Measurements from ENCODE around the gene NKD1.

Gene NKD1

GRCh38 chr16:50609471-50609870, 61.3 kb downstream of the NKD1 start:
- TF ChIP-seq, protein P1, sequence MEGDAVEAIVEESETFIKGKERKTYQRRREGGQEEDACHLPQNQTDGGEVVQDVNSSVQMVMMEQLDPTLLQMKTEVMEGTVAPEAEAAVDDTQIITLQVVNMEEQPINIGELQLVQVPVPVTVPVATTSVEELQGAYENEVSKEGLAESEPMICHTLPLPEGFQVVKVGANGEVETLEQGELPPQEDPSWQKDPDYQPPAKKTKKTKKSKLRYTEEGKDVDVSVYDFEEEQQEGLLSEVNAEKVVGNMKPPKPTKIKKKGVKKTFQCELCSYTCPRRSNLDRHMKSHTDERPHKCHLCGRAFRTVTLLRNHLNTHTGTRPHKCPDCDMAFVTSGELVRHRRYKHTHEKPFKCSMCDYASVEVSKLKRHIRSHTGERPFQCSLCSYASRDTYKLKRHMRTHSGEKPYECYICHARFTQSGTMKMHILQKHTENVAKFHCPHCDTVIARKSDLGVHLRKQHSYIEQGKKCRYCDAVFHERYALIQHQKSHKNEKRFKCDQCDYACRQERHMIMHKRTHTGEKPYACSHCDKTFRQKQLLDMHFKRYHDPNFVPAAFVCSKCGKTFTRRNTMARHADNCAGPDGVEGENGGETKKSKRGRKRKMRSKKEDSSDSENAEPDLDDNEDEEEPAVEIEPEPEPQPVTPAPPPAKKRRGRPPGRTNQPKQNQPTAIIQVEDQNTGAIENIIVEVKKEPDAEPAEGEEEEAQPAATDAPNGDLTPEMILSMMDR (IDR thresholded peaks at IDR 0.05; ENCODE audit: low read depth, low read length, missing control alignments), result no peak
- no peak for DNase-seq (ENCODE audit: low read depth)
- no peak overlapping the region for H3K4me3 ChIP-seq (ENCODE audit: low read depth, low read length)
- in situ Hi-C loops (cut with HindIII; ENCODE audit: low sequenced_read_pairs), result no loop called here

DNA sequence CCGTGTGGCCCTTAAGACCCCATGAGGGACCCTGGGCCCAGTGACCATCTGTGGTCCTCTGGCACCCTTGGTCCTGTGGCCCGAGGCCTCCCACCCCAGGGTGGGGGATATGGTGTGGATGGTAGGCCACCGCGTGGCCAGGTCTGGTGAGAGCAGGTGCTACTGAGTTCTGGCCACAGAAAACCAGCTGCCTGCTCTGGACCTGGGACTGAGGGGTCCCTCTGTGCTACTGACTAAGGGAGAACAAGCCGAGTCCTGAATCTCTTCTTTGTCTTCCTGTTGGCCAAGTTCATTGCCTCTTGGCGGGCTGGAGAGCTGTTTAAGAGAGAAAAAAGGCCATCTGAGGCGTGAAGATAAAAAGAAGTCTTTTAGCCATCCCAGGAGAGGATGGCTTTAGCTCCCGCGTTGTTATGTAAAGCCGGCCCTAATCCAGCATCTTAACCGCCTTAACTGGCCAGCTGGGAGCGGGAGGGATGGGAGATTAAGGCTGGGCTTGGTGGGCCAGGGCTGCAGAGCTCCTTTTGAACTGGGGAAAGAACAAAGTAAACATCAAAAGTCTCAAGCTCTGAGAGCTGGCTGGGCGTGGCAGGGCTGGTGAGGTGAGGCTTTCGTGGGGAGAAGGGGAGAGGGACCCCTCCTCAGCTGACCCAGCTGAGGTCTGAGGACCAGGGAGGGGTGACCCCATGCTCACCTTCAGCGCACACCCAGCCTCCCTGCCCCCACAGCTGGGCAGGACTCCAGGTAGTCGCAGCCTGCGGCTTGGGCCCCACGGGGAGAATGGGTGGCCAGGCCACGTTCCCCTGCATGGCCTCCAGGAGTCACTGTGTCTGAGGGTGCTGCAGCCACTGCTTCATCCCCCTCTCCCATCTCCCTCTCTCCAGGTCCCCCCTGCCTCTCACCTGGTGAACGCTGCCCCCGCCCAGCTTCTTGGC, 62.4 kb downstream of the NKD1 start:
- in situ Hi-C loops (cut with HindIII; ENCODE audit: low sequenced_read_pairs), result no loop called here
- no peak overlapping the region for H3K4me3 ChIP-seq (ENCODE audit: low read depth, low read length)
- no peak for DNase-seq (ENCODE audit: low read depth)
- TF ChIP-seq, protein P1 (IDR thresholded peaks at IDR 0.05; ENCODE audit: low read depth, low read length, missing control alignments), result peak; percentile 15

DNA sequence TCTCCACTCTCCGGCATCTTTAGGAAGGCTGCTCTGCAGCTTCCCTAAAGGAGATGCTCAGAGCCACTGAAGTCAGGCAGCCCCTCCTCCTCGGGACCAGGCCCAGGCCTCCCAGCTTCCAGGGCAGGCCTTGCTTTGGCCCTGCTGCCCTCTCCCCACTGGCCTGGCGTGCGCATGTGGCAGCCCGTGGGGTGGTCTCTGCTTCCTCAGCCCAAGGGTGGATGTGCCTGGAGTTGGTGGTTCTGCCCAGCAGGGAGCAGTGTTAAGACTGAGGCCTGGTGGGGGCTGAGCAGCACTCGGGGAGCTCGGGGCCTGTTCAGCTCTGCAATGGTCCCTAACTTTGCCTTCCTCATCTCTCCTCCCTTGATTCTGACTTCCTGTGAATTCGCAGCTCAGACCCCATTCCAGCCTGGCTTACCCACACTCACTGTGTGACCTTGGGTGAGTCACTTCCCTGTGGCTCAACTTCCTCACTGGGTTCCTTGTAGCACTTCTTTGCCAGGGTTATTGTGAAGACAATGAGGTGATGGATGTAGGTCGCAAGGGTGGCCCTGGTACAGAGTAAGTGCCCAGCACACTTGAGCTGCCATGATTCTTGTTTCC, 63.2 kb downstream of the NKD1 start:
- in situ Hi-C loops (cut with HindIII; ENCODE audit: low sequenced_read_pairs), result no loop called here
- TF ChIP-seq, protein P1 (IDR thresholded peaks at IDR 0.05; ENCODE audit: low read depth, low read length, missing control alignments), result no peak
- no peak for DNase-seq (ENCODE audit: low read depth)

DNA sequence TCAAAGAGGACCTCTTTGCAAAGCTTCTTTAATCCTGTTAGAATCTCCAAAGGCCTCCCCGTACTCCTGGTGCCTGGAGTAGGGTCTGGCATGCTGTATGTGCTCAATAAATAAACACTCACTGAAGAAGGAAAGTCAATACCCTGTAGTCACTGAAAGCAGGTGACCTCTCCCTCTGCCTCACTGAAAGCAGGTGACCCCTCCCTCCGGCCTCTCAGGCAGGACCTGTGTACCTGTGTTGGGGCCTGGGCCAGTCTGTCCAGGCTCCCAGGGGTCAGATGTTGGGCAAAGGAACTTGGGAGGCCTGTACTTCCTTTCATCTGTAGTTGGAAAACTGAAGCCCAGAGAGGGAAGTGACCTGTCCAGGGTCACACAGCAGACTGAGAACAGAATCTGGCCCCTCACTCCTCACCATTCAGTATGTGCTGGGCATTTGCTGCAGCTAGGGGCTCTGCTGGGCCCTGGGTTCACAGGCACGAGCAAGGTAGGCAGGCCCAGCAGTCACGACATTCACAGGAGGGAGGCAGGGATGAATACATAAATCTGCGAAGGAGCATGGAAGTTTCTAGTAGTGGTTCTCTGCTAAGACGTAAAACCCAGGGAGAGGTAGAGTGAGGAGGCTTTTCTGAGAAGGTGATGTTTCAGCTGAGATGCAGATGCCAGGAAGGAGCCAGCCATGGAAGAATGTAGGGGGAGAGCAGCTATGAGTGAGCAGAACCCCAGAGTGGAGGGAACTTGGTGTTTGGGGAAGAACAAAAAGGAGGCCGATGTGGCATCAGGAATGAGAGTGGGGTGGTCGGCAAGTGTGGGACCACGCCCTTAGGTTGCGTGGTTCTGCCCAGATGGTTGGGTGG, 64.0 kb downstream of the NKD1 start:
- no peak overlapping the region for H3K4me3 ChIP-seq (ENCODE audit: low read depth, low read length)
- DNase-seq (ENCODE audit: low read depth), result no peak
- in situ Hi-C loops (cut with HindIII; ENCODE audit: low sequenced_read_pairs), result no loop called here
- TF ChIP-seq, protein P1 (IDR thresholded peaks at IDR 0.05; ENCODE audit: low read depth, low read length, missing control alignments), result no peak

More for the DNA sequence above, 63.2 kb downstream of the NKD1 start:
- H3K4me3 ChIP-seq (ENCODE audit: low read depth, low read length), result no peak overlapping the region

- DNase-seq (ENCODE audit: low read depth), result no peak
- no peak overlapping the region for H3K4me3 ChIP-seq (ENCODE audit: low read depth, low read length)
- in situ Hi-C loops (cut with HindIII; ENCODE audit: low sequenced_read_pairs), result no loop called here
- TF ChIP-seq, protein P1 (IDR thresholded peaks at IDR 0.05; ENCODE audit: low read depth, low read length, missing control alignments), result no peak
Measured at GRCh38 chr16:50612849-50613198, 64.6 kb downstream of the NKD1 start.

GRCh38 chr16:50613281-50613963, 65.2 kb downstream of the NKD1 start:
- in situ Hi-C loops (cut with HindIII; ENCODE audit: low sequenced_read_pairs), result no loop called here
- no peak overlapping the region for H3K4me3 ChIP-seq (ENCODE audit: low read depth, low read length)
- TF ChIP-seq, protein P1 (IDR thresholded peaks at IDR 0.05; ENCODE audit: low read depth, low read length, missing control alignments), result no peak
- DNase-seq (ENCODE audit: low read depth), result no peak

All from astrocyte of the cerebellum (primary cell).